Eye (tissue), 1 donor: ENCODE results near the gene CFAP126.
"Not testable (repeated sequence)": the region's sequence is repeated elsewhere in the genome, so short reads cannot be mapped to it uniquely, and the experiment has no call there.

ENCODE experiments used
- DNase-seq: peaks from one replicate; pipeline ENCODE4 v3.0.0-alpha.2; 2015

The CFAP126 gene, protein sequence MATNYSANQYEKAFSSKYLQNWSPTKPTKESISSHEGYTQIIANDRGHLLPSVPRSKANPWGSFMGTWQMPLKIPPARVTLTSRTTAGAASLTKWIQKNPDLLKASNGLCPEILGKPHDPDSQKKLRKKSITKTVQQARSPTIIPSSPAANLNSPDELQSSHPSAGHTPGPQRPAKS

DNA sequence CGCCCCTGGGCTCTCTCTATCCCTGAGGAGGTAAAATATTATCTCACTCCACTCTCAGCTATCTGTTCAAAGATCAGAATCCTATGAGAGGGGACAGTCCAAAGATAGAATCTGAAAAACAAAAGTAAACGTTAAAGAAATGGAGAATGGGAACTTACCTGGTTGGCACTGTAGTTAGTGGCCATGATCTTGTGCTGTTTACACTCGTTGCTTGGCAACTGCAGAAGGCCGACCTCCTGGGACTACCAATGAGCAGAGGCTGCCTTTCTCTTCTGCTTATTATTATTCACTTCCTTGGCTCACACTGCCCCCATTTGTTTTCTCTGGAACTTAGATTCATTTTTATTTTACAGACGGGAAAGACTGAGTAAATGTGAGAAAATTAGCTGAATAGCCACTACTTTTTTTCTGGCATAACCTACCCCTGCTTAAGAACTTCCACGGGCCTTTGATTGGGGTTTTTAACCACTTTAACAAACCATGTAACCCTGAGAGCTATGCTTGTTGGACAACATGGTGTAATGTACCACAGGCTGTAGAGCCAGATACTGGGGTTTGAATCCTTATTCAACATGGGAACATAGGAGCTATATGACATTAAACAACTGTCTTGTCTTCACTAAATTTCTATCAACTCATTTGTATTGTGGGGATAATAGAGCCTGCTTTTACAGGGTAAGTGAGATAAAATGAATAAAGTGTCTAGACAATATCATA lies at the start of gene CFAP126:
Gene CFAP126, minus strand, starts transcription at position 193 of the 717 bp plus-strand sequence. Its CDS starts 8 bp downstream, at position 185.
- DNase-seq: peak; percentile 72

DNA sequence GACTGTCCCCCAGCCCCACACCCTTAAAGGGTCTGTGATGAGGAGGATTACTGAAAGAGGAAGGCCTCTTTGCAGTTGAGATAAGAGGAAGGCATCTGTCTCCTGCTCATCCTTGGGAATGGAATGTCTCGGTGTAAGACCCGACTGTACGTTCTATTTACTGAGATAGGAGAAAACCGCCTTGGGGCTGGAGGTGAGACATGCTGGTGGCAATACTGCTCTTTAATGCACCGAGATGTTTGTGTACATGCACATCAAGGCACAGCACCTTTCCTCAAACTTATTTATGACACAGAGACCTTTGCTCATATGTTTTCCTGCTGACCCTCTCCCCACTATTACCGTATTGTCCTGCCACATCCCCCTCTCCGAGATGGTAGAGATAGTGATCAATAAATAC lies 45.4 kb upstream of the CFAP126 start:
- not testable (repeated sequence) for DNase-seq

DNA sequence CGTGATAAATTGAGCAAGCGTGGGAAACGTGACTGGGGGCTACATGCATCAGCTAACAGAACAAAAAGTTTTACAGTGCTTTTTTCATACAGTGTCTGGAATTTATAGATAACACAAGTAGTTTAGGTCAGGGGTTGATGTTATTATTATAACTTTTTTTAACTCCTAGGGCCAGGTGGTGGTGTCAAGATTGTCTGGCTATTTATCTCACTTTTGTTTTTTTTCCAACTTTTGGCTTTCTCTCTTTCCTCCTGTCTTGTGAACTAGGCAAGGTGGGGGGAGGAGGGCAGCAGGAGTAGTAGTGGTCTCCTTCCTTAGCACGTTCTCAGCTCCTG lies 42.9 kb upstream of the CFAP126 start:
- not testable (repeated sequence) for DNase-seq

DNA sequence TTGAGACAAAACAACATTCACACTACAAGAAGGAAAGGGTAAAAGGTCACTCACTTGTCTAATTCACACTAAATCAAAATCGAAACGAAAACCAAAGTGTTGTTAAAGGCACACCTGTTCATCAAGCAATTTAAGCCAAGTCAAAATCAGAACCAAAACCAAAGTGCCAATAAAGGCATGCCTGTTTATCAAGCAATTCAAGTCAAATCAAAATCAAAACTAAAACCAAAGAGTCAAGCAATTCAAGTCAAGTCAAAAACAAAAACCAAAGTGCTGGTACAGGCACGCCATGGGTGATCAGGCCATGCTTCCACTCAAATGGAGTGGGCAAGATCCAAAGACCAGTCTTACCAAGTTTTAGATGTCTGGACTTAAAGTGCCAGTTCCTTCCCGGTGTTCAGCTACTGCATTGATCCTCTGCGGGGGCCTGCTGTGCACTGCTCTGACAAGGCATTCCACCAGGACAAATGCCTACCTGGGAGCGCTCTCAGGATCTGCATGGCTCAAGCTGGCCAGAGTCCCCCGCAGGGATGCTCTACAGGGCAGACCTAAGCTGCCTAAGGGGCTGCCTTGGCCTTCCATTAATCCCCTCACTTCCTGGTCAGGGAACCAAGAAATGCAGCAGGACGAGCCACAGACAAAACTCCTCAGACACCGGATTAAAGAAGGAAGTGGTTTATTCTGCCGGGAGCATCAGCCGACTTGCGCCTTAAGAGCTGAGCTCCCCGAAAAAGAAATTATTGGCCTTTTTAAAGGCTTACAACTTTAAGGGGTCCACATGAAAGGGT lies 42.4 kb upstream of the CFAP126 start:
- DNase-seq: not testable (repeated sequence)

DNA sequence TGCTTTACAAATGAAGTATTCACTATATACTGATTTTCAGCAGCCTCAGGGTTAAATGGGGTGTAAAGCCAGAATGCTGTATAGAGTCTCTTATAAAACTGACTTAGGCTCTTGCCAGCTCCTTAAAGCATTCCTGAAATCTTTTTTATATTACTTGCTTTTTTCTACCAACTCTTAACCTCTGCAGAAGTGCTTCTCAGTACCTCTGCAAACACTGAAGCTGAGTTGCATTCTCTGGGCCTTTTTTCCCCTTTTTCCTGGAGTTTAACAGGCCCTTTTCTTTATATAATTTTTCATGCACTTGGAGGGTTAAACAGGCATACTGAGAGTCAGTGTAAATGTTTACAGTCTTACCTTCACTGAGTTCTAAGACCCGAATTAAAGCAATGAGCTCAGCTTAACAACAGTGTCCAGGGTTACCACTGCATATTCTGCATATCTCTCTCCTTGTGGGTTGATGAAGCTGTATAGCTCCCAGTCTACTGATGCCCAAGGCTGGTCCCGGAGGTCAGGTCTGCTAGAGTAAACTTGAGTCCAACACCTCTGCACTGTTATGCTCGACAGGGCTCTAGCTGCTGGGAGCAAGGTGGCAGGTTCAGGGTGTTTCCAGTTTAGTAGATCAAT lies 40.9 kb upstream of the CFAP126 start:
- DNase-seq: no peak

DNA sequence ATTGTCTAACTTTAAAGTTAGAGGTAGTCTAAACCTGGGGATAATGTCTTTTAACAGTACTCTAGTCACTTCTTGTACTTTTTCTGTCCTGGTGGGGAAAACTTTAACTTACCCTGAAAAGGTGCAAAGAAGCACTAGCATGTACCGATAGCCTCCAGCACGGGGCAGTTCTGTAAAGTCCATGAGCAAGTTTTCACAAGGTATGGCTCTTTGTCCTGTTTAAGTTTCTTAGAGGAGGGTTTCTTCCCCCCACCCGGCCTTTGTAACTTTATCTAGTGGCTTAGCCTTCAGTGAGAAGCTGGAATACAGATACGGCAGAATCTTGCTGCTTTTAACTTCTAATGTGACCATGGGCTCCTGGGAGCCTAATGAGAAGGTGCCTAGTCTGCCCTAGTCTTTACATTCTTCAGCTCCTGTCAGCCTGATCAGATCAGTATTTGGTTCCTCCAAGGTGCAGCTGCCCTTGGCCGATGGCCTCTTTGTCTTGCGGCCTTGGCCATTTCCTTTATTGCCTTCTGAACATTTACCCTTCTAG lies 39.8 kb upstream of the CFAP126 start:
- DNase-seq: no peak

DNA sequence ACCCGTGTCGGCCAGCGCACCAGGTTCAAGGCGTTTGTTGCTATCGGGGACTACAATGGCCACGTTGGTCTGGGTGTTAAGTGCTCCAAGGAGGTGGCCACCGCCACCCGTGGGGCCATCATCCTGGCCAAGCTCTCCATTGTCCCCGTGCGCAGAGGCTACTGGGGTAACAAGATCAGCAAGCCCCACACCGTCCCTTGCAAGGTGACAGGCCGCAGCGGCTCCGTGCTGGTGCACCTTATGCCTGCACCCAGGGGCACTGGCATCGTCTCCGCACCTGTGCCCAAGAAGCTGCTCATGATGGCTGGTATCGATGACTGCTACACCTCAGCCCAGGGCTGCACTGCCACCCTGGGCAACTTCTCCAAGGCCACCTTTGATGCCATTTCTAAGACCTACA lies 38.9 kb upstream of the CFAP126 start:
- DNase-seq: not testable (repeated sequence)

DNA sequence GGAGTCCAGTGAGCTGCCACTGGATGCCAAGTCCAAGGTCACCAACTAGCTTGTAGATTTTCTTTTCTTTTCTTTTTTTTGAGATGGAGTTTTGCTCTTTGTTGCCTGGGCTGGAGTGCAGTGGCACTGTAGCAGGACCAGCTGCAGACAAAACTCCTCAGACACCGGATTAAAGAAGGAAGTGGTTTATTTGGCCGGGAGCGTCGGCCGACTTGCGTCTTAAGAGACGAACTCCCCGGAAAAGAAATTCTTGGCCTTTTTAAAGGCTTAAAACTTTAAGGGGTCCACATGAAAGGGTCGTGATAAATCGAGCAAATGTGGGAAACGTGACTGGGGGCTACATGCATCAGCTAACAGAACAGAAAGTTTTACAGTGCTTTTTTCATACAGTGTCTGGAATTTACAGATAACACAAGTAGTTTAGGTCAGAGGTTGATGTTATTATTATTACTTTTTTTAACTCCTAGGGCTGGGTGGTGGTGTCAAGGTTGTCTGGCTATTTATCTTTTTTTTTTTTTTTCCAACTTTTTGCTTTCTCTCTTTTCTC lies 36.4 kb upstream of the CFAP126 start:
- DNase-seq: no peak

DNA sequence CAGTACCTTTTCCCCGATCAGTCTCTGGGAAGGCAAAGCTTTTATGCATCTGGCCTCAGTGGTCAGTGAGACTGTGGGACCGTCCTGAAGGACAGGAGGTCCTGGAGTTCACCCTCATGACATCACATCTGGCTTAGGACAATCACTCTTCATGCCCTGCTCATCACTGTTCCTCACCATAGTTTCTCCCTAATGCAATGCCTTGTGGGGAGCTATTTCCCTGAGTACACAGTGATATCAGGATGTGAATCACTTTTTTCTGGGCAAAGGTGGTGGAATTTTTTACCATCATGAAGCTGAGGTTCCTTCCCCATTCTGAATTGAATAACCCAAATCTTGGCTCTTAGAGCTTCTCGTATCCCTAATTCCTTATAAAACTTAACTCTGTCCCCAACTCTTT lies 34.8 kb upstream of the CFAP126 start:
- no peak for DNase-seq

DNA sequence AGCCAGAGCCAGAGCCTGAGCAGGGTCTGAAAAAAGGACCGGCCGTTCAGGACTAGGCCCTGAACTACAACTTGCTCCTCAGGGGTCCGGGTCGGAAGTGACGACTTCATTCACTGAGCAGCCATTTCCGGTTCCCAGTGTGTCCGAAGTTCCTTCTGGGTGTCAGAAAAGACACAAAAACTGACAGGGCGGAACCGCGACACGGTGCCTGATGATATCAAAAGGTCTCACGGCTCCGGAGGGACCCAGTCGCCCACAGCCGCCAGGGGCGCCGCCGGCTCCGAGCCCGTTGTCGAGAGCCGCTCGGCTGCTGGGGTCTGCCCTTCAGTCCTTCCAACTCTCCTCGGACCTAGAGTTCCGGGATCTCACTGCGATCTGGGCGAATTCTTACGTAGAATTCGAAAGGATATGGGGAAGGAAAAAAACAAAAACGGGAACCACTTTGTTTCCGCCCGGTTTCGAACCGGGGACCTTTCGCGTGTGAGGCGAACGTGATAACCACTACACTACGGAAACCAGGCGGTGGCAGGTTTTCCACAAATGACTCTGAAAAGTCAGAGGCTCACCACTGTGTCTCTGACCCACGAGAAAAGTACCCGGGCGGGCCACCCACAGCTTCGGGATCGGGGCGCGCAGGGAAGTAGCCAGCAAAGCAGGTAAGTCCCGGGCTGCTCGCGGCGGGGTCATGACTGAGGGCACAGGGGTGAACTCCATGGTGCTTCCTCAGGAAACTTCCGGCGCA lies 31.8 kb upstream of the CFAP126 start:
- peak; percentile 98 for DNase-seq

DNA sequence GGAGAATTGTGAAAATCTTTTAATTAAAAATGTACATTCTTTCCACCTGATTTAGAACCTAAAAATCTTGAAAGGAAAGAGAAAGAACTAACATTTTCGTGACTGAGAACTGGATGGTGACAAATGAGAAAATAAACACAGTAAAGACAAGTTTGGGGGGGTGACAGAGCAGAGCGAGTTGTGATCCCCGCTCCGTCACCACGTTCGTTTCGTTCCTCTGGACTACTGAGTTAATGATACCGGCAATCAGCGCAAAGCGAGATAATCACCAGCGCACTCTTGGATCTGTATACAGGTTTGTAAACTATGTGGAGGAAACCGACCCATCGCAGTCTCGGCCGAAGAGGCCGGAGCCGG lies 31.2 kb upstream of the CFAP126 start:
- no peak for DNase-seq

DNA sequence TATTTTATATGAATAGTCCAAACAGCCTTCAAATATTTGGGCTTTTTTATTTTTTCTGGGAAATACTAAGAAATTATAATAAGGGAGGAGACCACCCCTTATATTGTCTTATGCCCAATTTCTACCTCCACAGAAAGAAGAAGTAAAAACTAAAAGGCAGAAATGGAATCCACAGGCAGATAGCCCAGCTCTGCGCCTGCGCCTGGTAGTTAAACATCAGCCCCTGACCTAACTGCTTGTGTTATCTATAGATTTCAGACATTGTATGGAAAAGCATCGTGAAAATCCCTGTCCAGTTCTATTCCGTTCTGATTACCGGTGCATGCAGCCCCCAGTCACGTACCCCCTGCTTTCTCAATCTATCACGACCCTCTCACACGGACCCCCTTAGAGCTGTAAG lies 29.4 kb upstream of the CFAP126 start:
- not testable (repeated sequence) for DNase-seq

DNA sequence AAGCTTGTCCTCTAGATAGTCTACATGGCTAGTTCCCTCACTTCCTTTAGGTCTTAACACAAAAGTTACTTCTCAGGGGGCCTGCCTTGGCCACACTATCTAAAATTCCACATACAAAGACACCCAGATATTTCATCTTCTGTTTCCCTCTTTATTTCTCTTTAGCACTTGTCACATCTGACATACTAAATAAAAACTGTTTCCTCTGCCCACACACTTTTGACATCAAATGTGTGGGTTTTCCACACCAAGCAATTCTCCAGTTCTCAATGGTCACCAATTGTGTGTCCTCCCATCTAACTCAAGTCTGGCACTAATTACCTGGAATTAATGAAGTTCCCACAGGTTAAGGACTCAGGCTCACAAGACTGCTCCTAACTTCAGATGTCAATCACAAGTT lies 25.5 kb upstream of the CFAP126 start:
- DNase-seq: no peak

DNA sequence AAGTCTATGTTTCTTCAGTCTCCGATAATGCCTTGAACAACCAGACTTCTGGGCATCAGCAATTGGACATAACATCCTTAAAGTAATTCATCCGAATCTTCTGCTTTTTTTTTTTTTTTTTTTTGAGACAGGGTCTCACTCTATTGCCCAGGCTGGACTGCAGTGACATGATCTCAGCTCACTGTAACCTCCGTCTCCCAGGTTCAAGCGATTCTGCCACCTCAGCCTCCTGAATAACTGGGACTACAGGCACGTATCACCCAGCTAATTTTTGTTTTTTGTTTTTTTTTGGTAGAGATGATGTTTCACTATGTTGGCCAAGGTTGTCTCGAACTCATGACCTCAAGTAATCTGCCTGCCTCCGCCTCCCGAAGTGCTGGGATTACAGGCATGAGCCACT lies 23.9 kb upstream of the CFAP126 start:
- no peak for DNase-seq

DNA sequence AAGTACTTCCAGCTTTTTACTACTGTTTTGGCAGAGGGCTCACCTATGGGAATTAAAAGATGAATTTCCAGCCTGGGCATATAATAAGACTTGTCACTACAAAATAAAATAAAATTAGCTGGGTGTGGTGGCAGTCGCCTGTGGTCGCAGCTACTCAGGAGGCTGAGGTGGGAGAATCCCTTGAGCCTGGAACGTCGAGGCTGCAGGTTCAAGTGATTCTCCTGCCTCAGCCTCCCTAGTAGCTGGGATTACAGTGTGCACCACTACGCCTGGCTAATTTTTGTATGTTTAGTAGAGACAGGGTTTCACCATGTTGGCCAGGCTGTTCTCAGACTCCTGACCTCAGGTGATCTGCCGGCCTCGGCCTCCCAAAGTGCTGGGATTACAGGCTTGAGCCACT lies 23.5 kb upstream of the CFAP126 start:
- DNase-seq: not testable (repeated sequence)

DNA sequence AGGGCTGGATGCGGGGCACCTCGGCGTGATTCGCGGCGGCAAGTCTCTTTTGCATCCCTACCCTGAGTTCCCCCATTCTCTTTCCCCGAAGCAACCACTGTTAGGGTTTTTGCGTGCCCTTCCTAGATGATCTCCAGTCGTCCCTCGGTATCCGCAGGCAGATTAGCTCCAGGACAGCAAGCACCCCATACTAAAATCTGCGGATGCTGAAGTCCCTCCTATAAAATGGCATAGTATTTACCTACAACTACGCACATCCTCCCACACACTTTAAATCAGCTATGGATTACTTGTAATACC lies 22.8 kb upstream of the CFAP126 start:
- no peak for DNase-seq

DNA sequence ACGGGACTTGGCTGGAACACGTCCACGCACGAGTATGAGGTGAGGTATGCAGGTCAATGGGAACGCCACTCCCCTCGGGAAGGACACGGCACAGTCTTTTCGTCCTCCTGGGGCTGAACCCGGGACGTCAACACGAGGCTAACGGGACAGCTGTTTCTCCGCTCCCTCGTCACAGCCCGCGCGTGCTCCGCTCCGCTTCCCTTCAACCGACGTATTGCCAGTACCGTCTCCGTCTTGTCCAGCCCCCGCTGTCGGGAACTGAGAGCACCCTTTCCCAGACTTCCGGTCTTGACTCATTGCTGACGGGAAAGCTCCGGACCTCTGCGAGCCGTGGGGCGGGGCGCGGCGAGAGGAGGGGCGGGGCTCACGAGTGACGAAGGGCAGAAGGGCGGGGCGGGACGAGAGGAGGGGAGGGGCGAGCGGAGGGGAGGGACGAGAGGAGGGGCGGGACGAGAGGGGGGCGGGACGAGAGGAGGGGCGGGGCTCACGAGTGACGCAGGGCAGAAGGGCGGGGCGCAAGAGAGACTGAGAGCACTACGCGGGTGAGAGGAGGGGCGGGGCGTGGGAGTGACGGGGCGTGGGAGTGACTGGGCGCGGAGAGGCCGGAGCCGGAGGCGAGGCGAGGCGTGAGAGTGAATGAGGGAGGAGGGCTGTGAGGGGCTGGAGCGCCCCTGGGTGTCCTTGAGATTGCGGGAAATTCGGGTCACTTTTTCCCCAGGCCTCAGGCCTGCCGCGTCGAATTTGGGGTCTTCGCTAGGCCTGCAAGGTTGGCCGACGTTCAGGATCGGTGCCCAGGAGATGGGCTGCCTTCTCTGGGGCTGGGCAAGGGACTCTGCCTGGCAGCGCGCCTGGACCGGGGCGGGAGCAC lies 22.2 kb upstream of the CFAP126 start:
- DNase-seq: peak; percentile 97

DNA sequence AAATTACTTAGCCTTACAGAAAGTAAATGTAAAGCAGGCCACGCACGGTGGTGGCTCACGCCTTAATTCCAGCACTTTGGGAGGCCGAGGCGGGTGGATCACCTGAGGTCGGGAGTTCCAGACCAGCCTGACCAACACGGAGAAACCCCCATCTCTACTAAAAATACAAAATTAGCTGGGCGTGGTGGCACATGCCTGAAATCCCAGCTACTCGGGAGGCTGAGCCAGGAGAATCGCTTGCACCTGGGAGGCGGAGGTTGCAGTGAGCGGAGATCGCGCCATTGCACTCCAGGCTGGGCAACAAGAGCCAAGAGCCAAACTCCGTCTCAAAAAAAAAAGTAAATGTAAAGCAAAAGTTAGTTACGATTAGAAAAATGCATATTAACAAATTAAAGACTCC lies 21.5 kb upstream of the CFAP126 start:
- not testable (repeated sequence) for DNase-seq

DNA sequence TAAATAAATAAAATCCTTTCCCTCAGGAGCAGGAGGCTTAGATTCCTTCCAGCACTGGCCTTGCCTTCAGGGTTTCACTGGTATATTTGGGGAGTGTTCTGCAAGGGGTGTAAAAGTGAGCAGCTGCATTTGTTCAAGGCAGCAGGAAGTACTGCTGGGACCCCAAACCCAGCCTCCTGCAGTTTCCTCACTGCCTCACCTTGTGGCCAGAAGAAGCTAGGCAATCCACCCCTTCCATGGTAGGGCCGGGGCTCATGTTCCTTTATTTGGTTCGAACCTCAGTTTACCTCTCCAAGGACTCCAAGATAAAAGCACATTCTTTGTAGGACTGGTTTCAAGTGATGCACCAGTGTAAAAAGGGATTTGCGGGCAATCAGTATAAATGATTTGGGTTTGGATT lies 21.0 kb upstream of the CFAP126 start:
- no peak for DNase-seq

DNA sequence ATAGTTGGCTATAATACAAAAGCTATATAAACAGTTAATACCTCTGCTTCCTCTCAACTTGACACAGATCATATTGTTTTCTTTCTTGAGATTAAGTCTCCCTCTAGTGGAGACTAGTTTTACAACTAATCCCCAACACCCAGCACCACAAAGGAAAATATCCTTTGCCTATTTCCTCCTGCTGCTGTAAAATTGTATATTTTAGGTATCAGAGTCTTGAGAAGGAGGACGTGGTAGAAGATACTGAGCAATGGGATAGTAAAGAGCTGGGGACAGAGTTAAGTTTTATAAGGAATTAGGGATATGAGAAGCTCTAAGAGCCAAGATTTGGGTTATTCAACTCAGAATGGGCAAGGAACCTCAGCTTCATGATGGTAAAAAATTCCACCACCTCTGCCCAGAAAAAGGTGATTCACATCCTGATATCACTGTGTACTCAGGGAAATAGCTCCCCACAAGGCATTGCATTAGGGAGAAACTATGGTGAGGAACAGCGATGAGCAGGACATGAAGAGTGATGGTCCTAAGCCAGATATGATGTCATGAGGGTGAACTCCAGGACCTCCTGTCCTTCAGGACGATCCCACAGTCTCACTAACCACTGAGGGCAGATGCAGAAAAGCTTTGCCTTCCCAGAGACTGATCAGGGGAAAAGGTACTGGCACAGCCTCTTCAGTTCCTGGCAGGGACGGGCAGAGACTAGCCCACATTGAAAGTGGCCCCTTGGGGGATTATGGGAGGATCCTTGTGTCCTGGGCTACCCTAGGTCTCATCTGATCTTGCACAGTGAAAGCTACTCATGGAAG lies 14.7 kb upstream of the CFAP126 start:
- peak; percentile 79 for DNase-seq

DNA sequence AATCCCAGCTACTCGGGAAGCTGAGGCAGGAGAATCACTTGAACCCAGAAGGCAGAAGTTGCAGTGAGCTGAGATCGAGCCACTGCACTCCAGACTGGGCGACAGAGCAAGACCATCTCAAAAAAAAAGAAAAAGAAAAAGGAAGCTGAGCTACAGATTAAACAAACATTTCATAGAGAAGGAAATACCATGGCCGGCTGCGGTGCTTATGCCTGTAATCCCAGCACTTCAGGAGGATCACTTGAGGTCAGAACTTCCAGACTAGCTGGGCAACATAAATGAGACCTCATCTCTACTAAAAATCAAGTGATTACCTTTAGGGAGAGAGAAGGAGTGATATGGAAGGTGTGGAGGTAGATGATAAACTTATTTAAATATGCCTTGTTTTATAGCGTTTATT lies 14.0 kb upstream of the CFAP126 start:
- no peak for DNase-seq
